Stimulated activated CD8-positive, alpha-beta memory T cell treated with anti-CD3 and anti-CD28 coated beads, Interleukin-12 subunit alpha, Interleukin-12 subunit beta, amount 100 ng/mL, for 24 hours (primary cell): ENCODE data around the gene CNTNAP5.

Experiments used
- DNase-seq: peaks from one replicate; pipeline ENCODE4 v3.0.0-alpha.2; 2020; ENCODE audit errors: extremely low read depth

Gene CNTNAP5

DNA sequence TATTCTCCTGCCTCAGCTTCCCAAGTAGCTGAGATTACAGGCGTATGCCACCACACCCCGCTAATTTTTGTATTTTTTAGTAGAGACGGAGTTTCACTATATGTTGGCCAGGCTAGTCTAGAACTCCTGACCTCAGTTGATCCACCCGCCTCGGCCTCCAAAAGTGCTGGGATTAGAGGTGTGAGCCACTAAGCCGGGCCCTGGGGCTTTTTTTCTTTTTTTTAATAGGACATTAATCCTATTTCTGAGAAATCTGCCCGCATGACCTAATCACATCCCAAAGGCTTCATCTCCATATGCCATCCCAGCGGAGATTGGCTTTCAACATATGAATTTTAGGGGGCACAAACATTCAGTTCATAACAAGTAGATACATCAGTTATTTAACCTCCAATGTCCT is 128.6 kb downstream of the CNTNAP5 start:
- DNase-seq, result no peak

DNA sequence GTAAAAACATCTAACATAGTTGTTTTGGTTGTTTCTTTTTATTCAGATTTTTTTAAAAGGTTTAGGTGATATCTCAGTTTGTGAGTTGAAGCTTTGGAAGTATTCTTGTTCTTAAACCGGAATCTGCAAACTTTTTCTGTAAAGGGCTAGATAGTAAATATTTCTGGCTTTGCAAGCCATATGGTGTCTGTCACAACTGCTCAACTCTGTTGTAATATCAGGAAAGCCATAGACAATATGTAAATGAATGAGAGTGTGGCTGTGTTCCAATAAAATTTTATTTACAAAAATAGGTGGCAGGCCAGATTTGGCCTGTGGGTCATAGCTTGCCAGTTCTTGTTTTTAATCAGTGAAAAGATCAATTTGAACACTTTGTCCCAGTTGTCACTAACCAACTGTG is 134.1 kb downstream of the CNTNAP5 start:
- DNase-seq, result no peak

DNA sequence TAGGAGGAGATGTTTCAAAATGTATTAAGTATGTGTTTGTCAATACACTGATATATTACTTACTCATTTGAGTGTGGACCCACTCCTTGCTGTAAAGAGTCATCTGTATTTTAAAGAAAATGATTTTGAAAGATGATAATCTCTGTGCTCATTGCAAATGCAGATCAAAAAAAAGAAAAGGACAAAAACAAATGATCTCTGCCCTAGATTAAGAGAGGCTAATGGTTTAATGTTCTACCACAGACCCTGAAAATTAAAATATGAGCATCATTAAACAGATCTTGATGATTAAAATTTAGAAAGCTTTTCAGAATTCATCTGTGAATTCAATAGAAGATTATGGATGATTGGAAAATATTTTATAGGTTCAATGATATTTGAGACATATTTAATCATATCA is 136.5 kb downstream of the CNTNAP5 start:
- no peak for DNase-seq

DNA sequence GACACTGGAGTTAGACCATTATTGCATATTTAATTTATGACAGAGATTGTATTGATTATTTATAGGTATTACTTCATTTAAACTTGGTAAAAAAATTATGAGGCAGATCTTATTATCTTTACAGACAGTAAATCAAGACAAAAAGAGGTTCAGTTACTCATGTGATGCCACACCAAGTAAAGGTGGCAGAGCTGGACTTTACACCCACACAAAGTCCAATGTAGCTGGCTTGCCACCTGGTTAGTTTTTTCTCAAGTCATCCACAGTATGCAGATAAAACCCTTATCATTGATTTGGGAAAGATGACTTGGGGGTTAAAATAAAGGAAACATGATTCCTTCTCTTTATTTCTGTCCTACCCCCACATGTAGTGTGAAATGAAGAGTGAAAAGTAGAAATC is 137.2 kb downstream of the CNTNAP5 start:
- no peak for DNase-seq

DNA sequence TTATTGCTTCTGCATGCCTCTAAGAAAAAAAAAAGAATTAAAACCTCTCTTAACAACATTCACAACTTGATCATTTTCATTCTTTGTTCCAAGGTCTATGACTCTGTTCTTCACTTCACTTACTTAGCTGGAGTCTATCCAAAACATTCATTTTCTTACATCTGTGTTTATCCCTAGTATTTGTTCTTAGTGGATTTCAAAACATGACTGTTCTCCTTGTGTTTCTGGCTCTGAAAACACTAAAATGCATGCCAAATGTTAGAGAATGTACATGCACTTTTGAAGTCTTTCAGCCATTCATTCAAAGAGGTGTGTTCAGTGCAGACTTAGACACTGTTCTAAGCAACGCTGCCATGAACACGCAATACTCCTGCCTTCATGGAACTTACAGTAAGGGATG is 138.8 kb downstream of the CNTNAP5 start:
- DNase-seq, result no peak

DNA sequence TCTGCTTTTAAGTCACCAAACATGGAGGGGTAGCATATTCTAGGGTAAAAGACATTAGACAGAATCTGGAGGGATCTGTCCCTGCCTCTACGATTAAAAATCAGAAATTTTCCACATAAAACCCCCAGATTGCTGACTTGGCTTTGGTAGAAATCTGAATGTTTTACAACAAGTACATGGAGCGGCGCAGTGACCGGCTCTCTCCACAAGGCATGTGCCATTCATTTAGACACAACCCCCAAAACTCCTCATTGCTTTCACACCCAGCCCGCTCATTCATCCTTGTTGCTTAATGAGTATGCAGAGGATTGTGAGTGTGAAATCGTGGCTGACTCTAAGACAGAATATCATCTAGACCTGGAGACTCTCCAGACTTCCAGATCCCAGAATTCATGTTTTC is 140.6 kb downstream of the CNTNAP5 start:
- DNase-seq, result no peak

DNA sequence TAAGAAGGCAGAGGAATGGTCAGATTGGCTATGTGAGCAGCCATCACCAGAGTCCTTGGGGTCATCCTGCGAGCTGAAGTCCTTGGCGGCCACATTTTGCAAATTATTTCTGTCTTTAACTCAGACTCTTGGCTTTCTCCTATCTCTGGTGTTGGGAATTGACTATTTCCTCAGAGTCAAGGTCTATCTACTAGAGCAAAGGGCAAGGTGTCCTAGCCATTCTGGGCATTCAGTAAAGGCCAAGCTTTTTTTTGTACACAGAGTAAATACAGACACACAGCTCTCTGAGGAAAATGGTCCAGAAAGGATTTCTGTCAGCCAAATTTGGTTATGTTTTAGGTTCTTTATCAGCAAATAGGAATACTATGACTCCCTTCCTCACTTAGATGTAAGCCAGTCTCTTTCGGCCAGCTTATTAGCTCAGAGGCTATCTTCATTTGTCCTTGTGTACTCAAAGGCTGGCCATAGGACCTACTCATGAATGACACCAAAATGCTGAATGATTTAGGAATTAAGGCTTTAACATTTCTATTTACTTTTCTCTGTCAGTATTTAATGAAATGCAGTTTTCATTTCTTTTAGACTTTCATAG is 146.5 kb downstream of the CNTNAP5 start:
- no peak for DNase-seq

DNA sequence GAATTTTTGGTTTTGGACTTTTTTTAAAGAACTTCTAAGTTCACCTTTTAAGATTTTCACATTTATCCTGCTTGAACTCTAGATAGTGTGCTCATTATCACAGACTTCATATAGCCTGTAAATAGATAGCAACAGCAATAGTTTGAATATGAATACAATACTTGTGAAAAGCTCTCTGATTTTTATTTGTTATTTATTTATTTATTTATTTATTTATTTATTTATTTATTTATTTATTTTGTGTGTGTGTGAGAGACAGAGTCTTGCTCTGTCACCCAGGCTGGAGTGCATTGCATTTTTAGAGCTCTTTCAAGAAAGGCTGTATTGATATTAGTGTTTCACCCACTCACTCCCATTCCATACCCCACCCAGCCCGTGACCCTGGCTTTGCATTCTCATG is 153.6 kb downstream of the CNTNAP5 start:
- no peak for DNase-seq

DNA sequence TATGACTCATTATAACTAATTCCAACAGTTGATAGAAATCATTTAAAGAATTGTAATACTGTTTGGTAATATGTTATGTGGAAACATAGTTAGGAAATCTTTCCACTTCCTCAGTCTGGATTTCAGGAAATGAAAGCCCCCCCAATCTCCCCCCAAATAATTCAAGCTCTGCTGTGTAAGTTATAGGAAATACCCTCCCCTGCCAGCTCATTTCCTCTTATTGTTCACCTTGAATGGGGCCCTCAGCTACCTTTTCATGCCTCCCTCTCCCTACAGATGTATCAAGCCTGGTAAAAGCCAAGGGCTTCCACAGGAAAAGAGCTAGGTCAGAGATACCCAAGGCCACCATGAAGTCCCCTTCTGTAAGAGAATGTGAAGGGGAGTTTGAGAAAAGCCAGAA is 155.5 kb downstream of the CNTNAP5 start:
- no peak for DNase-seq

DNA sequence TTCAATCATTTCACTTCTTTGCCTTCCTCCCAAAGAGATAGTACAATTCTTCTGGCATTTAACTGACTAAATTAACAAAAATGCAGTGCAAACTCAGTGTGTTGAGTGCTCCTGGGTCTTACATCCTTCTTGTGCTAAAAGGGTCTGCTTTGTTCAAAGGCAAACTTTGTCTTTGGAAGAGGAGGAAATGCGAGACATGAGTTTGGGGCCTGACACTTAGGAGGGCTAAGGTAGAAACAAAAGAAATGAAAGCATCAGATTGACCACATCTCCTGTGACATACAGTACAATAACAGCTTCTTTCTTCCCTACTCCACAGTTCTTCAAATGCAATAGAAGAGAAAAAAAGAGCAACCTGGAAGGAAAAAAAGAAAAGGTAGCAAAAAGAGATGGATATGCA is 161.7 kb downstream of the CNTNAP5 start:
- no peak for DNase-seq

DNA sequence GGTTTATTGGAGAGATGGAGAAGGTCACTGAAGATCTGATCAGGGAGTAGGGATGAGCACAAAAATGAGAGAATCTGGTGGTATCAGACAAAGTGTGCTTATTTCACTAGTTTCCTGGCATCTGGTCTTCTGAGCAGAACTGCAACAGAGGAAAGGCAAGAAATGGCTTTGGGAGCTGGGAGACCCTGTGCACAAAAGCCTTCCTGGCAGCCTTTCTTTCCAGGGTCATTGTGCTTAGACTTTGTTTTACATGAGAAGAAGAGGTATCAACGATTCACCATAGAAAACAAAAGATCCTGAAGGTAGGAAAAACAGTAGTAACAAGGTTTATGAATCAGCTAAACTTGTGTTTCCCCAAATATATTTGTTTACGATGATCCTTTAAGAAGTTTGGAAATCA is 162.9 kb downstream of the CNTNAP5 start:
- DNase-seq, result no peak

DNA sequence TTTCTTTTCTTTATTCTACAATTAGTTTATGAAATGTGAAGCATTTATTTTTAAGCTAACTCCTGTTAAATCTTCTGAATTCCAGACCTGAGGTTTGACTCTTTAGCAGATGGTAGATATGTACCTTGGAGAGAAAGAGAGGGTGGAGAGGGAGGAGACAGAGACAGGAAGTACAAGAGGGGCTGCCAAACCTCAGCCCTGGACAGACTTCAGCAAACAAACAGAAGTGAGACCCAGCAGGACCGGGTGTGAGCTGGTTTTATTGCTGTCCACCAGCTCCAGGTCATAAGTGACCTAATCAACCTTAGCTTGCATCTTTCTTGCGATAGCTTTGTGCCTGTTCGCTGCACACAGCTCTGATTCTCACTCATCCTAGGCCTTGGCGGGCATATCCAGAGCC is 168.6 kb downstream of the CNTNAP5 start:
- no peak for DNase-seq

DNA sequence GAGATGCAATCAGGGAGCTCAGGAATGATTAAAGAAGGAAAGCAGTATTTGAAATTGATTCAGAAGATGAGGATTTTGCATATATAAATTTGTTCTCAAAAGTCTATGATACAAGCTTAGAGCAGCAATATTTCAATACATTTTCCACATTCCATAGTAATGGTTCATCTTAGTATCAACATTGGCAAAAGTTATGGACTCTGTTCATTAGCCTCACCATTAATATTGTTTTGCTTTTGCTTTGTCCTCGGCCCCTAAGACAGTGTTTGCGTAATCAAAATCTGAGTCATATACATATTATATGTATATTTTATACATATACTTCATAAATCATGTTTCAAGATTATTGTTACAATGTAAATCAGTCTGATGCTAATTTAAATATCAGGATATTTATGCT is 176.6 kb downstream of the CNTNAP5 start:
- no peak for DNase-seq

DNA sequence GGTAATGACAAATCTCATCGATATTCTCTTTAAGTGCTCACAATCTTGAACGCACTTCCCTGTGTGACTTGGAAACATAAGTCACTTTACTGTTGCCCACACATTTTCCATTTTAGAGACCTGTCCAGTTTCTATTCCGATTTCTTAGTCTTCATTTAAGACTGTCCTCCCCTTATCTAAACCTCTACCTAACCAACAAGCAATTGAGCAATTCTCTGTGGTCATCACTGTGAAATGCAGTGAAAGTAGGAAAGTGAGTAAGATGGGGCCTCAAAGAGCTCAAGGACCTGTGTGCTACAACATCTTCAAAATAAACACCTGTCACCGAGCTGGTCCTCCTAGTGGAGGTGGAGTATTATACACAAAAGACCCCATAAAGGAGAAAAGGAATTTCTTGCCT is 184.4 kb downstream of the CNTNAP5 start:
- DNase-seq, result no peak

DNA sequence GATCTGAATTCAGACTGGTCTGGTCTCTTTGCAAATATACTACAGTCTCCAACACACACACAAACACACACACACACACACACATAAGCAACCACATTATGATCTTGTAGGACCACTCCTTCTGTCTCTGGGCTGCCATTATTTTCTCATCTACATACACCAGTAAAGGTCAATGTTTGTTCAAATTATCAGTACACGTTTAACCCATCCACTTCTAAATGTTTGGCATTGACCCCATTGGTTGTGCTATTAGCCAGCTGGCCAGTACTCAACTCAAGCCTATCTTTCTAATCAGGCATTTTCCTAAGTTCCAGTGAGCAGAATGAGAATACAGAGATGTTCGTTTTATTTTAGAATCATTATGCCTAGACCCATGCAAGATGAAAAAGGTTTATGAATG is 186.4 kb downstream of the CNTNAP5 start:
- DNase-seq, result no peak

DNA sequence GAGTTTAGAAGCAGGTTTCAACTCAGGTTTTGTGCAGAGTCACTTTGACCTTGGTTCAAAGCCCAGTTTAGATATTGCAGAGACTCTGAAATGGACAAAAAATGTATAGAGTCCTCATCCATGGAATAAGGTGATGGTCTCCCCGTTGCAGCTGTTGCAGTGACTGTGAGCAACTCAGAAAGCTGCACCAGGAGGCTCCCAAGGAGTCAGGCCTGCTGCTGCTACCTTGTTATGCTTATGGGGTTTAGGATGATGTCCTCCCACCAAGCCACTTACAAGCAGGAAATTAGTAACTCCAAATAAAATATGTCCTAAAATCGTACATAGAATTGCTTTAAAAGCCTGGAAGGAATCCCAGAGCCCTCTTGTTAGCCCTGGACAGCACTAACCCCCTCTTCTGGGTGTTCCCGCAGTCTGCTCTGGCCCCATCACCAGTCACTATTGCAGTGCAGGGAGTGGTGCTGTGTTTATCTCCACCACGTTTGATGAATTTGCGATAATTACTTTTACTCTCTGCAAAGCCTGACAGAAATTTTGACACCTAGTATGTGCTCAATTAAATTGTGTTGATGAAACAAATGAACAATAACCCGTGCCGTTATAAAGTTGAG is 189.0 kb downstream of the CNTNAP5 start:
- no peak for DNase-seq

DNA sequence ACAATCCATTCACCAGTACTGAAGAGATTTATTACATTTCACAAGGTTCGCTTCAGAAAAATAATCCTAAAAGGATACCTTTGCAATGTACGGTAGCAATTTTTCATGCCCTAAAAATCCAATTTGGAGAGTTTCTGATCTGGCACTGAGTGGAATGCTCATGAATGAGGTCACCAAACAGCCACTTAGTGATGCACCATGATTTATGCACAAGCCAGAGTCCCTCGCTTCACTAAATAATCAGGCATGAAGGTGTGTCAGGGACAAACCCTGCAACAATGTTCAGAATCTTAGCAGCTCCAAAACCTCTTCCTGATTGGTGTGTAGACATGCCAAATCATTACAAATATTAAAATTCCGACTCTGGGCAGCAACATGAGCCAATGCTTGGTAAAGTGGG is 221.1 kb downstream of the CNTNAP5 start:
- DNase-seq, result no peak

DNA sequence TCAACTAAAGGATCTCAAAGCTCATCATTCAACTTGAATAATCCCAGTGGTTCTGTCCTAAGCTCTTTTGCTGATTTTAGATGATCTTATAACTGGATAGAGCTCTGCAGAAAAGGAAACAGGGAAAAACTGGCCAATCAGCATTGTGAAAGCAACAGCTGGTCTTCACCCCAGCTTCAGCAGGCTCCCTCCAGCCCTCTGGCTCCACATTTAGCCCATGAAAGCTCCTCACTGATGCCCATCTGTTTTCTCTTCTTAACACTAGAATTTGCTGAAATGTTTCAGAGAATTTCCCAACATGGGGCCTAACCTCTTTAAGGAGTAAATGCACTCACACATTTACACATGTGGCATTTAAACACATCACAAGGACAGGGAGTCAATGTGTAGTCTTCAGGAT is 223.3 kb downstream of the CNTNAP5 start:
- no peak for DNase-seq

DNA sequence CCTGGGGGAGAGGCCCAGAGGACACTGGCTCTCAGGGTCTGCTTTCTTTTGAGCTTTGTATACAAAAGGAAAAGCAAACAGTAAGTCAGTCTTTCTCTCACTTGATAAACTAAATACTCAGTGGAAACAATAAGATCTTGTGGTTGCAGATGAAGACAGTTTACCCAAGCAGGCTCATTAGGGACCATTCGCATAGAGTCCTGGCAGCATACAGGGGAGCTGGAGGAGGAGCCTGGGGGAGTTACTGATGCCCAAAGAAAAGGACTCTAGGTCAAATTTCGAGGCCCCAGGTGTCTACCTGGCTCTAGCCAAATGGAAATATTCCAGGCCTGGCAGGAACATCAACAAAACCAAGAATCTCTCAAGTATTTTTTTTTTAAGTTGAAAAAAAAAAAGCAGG is 225.3 kb downstream of the CNTNAP5 start:
- DNase-seq, result no peak

DNA sequence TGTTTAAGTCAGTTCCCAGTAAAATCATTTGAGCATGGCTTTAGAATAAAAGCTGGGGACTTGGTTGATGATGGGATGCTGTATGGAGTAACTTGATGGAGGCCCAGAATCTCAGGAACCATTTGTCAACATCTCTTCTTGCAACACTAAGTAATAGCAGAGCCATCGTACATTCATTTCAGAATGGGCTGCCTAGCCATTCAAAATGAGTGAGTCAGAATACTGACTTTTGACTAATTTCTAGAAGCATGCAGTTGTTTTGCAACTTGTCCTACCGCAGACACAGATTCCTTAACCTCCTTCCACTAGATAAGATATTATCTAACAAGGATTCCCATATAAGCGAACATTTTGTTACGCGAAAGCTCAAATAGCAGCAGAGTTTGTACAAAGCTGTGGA is 229.5 kb downstream of the CNTNAP5 start:
- no peak for DNase-seq

DNA sequence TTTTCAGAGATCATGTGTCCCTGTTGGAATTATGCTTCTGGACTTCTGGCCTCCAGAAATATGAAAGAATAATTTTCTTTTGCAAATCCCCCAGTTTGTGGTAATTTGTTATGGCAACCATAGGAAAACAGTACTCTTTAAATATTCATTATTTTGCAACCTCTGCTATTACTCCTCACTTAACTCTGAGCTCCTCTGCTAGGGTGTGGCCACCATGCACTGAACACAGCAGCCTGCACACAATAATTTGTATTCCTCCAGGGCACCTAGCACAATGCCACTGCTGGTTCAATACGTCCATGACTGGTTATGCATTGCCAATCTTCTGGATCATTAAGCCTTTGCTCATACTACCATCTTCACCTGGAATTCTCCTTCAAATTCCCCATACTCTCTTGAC is 232.0 kb downstream of the CNTNAP5 start:
- no peak for DNase-seq

DNA sequence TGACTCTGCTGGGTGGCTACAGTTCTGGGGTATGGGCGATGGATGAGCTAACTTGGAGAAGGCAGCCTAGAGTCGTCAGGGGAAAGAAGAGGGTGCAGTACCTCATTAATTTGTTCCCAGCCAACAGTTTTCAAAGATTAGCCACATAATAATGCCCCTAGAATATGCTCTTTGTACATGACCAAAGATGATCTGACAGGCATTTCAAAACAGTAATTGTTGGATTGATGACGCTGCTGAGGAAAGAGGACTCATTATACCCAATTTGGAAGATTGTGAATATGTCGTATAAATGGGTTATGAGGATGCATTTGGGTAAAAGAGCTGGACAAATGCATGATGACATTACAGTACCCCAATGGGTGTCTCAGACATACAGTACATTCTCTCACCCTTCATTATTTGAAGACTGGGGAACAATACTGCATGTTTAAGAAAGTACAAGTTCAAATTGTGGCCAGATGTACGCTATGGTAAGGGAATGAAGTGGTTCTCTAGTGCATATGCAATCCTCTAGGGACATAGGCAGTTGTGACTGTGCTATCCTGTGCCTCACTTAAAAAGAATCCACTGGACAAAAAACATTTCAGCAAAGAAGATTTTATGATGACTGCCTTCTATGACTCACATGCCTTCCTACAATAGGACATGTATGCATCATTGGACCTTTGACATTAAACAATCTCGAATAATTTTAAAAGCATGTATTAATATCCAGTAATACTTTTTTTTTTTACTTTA is 233.2 kb downstream of the CNTNAP5 start:
- DNase-seq, result no peak

DNA sequence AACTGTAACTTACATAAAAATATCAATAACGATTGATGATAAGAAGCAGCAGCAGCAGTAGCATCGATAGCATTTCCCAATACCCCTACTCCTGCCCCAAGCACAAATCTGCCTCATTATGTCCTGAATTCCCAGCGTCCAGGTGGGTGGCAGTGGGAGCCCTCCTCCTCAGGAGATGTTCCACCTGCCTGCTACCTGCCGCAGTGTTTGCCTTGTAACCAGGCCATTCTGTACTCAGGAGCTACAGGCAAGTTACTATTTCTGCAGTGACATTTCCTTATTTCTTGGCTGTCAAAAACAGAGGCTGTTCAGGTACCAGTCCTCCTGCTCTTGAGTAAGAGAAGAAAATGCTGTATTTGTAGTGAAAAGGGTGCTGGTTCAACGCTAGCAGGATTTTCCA is 236.4 kb downstream of the CNTNAP5 start:
- DNase-seq, result no peak
